Vagina (tissue), 2 donors: Measurements from ENCODE around the gene DGCR2.

Source experiments
- CTCF ChIP-seq, 3 experiments: fragments of 450-650 bp in 2 of 3; fragments of 200-600 bp in 1 of 3; sonication (generic) in 1 of 3; IDR thresholded peaks; one replicate each; pipeline ENCODE4 v1.5.1; 2017 to 2019; ENCODE audit warnings: antibody characterized with exemption in 3 of 3, mild to moderate bottlenecking in 2 of 3, moderate library complexity in 2 of 3
- POLR2A ChIP-seq, 2 donors: fragments of 450-650 bp; IDR thresholded peaks; one replicate each; pipeline ENCODE4 v1.6.1; 2017; ENCODE audit warnings: antibody characterized with exemption in 2 of 2, mild to moderate bottlenecking in 2 of 2, moderate library complexity in 2 of 2
- POLR2AphosphoS5 ChIP-seq, 2 donors: sonication (generic); formaldehyde crosslinking; IDR thresholded peaks; one replicate each; pipeline ENCODE4 v1.9.0; 2017; ENCODE audit warnings: antibody characterized with exemption in 2 of 2, mild to moderate bottlenecking in 2 of 2, low read depth in 1 of 2; ENCODE audit not compliant: insufficient read depth in 1 of 2

DNA sequence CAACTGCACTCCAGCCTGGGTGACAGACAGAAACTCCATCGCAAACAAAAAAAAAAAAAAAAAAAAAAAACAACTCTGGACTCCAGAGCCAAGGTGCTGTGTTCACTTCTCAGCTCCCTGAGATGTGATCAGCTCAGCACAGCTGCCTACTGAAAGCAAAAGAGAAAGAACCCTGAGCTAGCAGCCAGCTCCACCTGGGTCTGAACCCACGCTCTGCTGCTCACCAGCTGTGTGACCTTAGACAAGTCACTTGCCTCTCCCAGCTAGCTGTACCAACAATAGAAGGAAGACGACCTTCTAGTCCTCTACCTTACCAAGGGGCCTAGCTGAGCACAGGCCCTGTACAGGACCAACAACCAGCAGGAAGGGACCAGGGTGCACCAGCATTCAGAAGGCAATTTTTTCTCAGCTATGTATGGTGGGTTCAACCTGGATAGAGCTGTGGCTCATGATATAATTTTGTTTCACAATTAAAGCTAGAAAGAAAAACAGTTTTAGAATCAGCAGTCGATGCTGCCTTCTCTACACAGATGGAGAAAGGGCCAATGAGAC is 3.8 kb downstream of the DGCR2 start:
- TF ChIP-seq CTCF (IDR thresholded peaks at IDR 0.05) (no peak), POLR2A (IDR thresholded peaks at IDR 0.05) (no peak), POLR2AphosphoS5 (IDR thresholded peaks at IDR 0.05; ENCODE audit: insufficient read depth in 1 of 2, low read depth in 1 of 2) (no peak)
